Measurements from ENCODE around the gene MCC.

Gene MCC

DNA sequence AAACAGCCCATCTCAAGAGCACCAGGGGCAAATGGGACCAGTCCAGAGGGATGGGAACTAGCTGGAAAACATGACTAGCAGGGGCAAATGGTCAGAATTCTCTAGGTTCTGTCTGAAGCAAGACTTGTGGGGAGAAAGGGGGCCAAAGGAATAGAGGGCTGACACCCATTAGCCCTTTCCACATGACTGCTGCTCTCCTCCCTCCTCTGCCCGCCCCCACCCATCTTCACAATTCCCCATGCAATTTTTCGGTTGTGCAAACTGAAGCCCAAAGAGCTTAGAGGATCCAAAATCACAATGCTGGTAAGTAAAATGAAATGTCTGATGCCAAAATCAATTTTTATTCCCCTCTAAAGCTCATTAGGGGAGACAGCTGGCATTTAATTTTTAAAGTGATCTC is 304.6 kb downstream of the MCC start:
- DNase-seq (ENCODE audit: low read depth in 2 of 2, low spot score in 1 of 2): no peak

DNA sequence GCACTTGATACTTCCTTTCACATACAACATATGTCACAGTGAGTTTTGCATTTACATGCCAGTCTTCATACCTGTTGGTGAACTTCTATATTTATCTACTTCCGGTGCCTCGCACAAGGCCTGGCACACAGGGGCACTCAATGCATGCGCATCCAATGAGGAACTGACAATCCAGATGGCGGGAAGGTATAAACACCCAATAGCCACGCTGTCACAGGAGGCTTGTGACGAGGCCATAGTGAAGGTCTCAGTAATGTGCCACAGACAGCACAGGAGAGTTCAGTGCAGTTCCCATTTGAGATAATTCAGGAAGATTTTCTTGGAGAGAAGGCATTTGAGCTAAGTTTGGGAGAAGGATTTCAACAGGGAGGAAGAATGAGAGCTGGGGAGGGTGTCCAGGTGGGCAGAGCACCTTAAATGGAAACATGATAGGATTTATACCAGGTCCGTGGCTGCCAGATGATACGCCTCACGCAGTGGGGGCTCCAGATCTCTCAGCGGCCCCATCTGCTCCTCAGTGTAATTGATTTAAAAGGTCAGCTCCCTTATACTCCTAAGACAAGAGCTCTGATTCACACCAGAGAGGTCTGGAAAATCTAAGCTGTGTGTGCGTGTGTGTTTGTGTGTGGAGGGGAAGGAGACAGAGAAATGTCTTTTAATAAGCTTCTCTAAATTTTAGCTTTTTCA is 305.5 kb downstream of the MCC start:
- no peak for DNase-seq (ENCODE audit: low read depth in 2 of 2, low spot score in 1 of 2)

DNA sequence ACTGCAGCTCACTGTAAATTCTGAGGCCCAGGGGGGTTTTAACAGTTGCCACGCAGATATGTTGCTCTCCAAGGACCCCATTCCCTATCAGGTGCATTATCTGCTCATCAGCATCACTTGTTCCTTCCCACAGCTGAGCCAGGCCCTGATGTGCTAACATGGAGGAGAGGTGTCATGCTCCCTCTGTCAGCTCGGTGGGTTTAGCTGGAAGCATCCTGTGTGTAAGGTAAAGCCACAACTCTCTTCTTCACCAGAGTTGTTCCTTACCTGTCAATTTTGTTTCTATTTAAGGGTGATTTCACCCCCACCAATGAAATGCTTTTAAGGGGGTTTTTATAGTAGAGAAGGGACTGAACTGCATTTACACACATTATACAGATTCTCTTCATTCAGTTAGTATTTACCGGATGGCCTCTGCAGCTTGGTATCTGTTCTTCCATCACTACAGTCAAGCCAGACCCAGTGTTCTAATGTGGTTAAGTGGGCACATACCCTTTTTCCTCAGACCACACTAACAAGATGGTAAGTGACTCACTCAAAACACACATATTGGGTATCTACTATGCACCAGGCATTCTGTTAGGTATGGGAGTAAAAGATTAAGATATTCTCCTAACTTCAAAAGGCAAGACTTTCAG is 306.3 kb downstream of the MCC start:
- DNase-seq (ENCODE audit: low read depth in 2 of 2, low spot score in 1 of 2): no peak

DNA sequence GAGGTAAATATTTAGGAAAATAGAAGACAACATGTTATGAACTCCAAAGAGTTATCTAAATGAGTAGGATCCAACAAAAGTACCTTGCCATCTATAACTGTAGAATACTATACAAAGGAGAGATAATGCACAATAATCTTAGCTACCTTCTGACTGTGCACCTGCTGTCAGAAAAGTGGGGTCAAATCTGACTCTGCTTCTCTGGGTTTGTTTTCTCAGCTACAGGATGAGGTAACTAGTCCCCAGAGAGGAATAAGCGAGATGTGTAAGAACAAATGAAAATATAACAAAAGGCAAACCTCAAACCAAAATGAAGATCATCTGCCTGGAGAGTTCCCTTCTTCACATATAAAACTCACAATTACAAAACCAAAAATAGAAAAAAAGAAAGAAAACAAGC is 306.8 kb downstream of the MCC start:
- DNase-seq (ENCODE audit: low read depth in 2 of 2, low spot score in 1 of 2): no peak

DNA sequence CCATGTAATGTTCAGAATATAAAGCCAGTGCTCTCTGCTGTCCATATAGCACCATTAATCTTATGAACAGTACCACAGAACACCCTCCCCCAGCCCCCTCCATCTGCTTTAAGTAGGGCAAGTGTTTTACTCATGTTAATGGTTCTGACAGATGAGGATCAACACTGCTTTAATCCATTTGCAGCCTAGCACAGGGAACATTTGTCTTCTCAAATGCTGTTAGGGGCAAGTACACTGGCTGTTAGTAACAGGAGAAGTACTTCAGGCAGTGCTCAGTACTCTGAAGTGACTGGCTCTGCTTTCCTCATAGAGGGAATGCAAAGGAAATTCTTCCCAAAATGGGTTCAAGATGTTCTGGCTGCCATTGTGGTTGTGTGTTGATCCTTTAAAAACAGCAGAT is 309.1 kb downstream of the MCC start:
- DNase-seq (ENCODE audit: low read depth in 2 of 2, low spot score in 1 of 2): no peak

DNA sequence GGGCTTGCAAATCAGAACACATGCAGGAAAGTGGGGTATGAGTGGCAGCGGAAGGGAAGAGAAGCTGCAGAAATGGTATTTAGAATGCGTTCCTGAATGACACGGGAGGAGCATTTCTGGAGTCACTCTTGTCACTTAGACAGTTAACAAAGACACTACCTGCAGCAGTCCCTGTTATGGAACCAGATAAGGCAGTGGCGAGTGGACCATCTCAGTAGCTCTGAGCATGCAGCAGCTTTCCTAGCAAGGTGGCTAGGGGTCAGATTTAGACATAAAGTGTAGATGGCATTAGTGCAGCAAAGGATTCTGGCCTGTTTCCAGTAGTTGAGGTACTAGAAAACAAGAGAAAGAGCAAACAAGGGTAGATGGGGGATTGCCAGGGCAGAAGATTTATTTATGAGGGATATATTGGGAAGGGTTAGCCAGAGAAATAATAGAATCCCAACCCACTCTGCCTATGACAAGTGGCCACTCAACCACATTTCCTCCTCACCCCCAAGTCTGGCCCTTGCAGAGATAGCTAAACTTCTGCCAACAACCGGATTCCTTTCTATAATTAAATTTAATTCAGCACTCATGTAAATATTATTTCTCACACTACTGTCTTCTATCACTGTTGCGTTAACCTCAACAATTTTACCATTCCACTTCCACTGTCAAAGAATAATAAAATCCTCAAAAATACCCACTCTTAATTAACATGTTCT is 310.0 kb downstream of the MCC start:
- no peak for DNase-seq (ENCODE audit: low read depth in 2 of 2, low spot score in 1 of 2)

DNA sequence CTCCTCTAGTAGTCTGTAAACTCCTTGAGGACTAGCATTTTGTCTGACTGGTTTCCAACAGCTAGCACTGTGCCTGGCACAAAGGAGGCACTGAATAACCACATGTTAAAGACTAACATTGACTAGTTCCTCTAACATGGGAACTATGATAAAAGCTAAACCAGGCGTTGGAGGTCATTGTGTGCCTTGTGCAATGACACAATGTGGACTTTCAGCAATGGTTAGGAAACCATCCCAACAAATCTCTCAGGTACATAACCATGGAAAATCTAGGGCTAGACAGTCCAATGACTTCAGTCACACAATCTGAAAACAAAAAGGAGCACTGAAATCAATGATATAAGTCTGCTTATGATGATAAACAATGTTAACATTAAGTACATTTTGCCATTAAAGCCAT is 311.0 kb downstream of the MCC start:
- no peak for DNase-seq (ENCODE audit: low read depth in 2 of 2, low spot score in 1 of 2)

DNA sequence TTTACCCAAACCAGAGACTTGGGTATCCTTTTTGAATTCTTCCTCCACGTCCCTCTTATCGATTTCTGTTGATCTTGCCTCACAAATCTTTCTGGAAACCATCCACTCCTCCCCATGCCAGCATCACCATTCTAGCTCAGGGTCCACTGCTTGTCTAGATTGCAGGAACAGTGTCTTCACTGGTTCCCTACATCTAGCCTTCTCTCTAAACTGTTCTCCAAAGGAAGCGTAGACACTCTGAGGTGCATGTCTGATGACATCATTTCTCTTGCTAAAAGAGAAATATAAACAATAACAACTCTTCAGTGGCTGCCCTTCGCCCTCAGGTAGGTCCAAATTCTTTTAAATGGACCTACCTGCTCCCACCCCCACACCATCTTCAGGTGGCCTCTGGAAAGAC is 311.5 kb downstream of the MCC start:
- no peak for DNase-seq (ENCODE audit: low read depth in 2 of 2, low spot score in 1 of 2)

DNA sequence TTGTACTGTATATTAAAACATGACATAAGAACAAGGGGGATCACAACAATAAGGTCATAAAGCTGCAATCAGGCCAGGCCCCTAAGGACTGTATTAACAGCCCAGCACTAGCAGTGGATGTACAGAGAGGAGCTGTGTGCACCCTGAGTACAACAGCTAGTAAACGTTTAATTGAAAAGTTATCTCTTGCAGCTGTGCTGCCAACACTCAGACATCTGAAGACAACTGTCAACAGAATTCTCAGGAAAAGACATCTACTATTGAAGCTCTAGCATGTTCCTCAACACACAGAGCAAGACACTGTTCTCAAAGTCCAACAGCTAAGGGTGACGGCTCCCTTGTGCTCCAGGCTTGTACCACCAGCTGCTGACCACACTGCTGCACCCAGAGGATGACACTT is 312.1 kb downstream of the MCC start:
- no peak for DNase-seq (ENCODE audit: low read depth in 2 of 2, low spot score in 1 of 2)

DNA sequence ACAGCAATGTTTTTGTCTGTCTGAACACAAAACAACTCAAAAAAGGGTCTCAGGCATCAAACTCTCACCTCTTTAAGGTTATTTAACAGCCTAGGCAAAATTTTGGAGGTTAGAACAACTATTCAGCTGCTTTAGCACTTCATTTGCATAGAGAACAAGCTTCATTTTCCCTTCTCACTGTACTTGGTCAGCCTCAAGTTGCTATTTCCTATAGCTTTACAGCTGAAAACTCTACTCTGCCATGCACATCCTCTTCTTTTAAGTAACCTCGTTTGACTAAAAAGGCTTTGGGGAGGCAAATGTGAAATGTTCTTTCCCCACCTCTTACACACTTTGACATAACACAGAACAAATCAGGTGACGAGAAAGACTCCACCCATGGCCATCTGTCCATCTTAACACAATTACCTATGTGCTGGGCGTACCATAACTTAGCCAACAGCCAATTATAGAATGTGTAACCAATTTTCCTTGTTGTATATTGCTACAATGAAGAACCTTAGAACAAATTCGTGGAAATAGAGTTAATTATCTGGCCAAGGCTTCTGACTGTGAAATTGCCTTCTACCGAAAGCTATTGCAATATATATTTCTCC is 315.9 kb downstream of the MCC start:
- DNase-seq (ENCODE audit: low read depth in 2 of 2, low spot score in 1 of 2): no peak

DNA sequence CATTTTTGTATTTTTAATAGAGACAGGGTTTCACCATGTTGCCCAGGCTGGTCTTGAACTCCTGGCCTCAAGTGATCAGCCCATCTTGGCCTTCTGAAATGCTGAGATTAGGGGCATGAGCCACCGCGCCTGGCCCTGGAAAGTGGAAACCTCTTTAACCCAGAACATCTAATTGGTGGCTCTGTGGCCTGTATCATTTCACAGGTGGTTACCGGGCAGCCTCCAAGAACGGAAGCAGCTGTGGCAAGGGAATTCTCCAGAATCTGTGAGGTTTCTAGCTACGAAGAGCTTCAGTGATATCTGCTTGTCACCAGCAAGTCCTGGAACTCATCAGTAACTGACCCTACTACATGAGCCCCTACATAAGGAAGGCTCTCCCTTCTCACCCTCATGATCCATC is 316.7 kb downstream of the MCC start:
- DNase-seq (ENCODE audit: low read depth in 2 of 2, low spot score in 1 of 2): no peak

DNA sequence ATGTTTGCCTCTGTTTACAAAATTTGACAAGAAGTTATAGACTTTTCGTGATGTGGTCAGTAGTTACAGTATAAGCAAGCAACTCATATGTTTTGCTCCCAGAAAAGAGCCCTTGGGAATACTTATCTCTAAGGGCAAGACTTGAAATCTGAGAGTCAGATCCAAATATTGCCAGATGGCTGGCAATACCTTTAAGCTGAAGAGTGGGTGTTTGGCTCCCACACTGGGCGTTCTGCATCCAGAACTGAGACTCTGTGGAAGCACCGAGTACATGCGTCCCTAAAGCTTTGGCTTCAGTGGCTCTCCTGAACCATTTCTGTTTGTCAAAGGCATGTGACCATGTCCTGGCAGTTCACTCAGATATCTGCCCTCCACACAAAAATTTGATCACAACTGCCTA is 317.5 kb downstream of the MCC start:
- no peak for DNase-seq (ENCODE audit: low read depth in 2 of 2, low spot score in 1 of 2)

DNA sequence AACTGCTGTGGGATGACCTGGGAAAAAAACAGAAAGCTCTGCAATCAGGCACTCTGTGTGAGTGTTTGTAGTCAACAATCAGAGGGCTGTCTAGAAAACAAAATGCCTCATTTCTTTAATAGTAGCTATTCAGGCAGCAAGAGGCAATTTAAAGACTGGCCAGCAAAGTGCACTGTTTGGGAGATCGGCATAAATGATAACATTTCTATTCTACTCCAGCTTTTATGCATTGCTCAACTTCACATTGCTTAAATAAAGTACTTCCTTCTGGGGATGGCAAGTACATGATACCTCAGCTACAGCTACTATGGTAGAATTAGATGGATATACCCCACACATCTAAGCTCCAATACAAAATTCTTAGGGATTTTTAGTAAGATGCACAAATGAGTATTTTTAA is 318.5 kb downstream of the MCC start:
- DNase-seq (ENCODE audit: low read depth in 2 of 2, low spot score in 1 of 2): no peak

DNA sequence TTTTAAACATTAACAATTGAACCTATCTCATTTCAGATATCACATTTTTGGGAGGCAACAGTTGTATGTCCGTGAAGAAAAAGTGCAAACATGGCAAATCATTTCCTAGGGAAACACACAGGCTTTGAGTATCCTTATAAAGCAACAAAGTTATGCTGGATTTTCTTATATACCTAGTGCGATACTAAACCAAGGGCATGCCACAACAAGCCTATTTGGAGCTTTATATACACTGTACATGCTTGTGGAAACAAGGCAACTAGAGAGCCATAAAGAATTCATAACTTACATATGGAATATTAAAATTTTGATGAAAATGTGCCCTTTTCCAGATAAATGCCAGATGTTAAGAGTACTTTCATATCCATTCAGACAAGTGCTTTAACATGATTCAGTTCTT is 320.3 kb downstream of the MCC start:
- no peak for DNase-seq (ENCODE audit: low read depth in 2 of 2, low spot score in 1 of 2)

DNA sequence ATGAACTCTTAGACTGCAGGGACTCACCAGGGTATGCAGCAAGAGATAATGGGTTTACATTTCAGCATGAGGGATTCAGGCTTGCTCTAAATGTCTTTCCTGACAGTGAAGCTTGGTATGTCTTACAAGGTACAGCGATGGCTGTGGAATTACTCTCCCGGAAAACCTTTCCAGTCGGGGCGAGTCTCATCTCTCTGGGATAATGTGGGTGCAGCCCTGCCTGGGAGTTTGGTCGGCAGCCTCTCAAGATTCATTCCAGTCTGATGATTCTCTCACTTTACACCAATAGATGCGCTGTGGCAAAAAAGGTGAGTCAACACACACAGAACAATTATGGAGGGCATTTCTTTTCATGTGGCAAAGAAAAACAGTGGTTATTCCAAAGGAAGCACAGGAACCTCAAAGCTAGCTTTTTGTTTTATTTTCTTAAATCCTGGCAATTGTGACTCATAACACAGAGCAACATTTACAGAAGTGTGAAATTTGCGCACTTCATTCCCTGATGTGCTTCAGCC is 321.3 kb downstream of the MCC start:
- DNase-seq (ENCODE audit: low read depth in 2 of 2, low spot score in 1 of 2): no peak

DNA sequence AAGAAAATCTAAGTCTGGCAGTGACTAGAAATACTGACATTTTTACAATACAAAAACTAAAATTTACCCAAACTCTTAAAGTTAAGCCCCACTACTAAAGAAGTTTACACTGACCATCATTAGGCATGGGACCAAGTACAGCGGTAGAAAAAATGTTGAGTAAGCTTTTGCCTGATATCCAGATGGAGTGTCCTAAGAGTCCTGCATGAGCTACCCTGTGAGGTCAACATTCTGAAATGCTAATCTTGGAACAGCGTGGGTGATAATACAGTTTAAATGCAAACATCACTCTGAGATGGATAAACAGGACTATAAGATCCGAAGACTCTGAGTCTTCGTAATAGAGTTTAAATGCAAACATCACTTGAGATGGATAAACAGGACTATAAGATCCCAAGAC is 322.0 kb downstream of the MCC start:
- DNase-seq (ENCODE audit: low read depth in 2 of 2, low spot score in 1 of 2): no peak

DNA sequence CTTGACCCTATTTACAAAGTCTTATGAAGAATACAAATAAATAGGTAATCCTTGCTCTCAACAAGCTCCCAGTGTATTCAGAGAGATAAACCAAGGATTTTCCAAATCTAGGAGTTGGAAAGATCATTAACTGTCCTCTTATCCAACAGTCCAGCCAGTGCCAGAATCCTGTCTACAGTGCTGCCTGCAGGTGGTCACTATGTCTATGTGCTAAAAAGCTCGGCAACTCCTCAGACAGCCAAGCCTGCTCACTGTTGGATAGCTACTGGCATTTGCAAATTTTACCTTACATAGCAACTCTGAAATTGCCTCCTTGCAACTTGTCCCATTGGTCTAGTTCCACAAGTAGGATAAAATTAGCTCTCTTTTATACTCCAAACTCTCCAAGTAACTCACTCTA is 324.2 kb downstream of the MCC start:
- no peak for DNase-seq (ENCODE audit: low read depth in 2 of 2, low spot score in 1 of 2)

DNA sequence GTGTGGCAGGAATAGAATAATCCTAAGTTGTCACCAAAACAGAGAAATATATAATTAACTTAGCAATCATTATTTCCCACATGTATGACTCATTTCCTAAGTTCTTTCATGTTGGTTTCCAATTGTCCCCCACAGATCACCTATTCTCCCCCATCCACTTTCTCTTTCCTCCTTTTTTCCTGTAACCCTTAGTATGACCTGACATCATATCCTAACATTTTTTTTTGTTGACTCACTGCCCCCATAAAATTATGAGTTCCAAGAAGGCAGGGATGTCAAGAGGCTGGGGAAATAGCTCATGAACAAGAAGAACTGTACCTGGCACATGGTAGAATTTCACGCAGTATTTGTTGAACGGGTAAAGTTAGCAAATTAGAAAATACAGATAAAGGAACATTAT is 324.9 kb downstream of the MCC start:
- no peak for DNase-seq (ENCODE audit: low read depth in 2 of 2, low spot score in 1 of 2)

DNA sequence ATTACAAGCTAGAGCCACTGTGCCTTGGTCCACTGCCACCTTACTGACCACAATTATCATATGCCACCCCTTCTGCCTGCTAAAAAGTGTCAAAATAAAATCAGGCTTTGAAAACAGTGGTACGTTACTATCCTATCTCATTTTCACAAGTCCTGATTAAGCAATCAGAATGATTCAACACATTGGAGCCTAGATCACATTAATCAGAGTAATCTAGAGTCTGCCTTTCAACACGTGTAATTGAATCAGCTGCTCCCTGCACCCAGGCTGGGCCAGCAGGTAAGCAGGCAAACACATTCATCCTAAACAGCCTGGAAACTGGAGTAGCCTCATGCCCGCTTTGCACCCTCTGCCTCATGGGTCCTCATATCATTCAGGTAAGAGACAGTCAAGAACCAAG is 325.5 kb downstream of the MCC start:
- no peak for DNase-seq (ENCODE audit: low read depth in 2 of 2, low spot score in 1 of 2)

DNA sequence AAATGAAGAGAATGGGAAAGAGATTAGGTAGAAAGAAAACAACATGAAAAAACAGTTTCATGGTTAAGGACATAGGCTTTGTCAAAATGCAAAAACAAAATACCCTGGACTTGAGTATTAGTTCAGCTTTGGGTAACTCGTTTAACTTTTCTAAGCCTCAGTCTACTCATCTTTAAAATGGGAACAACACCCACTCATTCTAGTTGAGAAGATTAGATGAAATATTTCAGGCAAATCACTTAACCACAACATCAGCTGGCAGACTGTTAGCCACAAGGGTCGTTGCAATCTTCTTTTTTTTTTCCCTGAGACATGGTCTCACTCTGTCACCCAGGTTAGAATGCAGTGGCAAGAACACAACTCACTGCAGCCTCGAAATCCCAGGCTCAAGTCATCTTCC is 326.0 kb downstream of the MCC start:
- DNase-seq (ENCODE audit: low read depth in 2 of 2, low spot score in 1 of 2): no peak

DNA sequence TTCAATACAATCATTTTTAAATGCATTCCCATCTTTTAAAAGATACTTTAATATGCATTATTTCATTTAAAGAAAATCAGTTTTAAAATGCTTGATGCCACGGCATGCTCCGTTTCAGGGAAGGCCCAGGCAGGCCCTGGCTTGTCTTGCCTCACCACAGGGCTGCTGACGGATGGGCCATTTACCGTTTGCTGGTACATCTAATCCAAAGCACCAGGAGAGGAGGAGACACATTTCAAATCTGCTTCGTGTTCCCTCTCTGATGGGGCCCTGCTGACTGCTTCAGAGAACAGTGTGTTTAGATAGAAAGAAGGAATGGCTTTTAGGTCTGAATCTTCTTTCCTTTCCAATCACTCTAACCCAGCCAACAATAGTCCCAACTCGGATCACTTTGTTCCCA is 326.4 kb downstream of the MCC start:
- no peak for DNase-seq (ENCODE audit: low read depth in 2 of 2, low spot score in 1 of 2)

DNA sequence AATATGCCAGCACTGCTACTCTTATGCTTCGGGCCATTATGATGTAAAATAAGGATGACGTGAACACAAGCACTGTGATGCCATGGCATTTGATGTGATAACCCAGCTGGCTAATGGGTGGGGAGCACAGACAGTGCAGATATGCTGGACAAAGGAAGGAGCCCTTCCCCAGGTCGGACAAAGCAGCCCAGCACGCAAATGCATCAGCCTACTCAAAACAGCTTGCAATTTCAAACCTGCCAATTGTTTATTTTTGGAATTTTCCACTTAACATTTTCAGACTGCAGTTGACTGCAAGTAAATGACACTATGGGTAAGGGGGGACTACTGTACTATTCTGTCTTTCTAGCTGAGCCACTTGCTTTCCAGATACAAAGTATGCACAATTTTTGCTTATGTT is 330.4 kb downstream of the MCC start:
- no peak for DNase-seq (ENCODE audit: low read depth in 2 of 2, low spot score in 1 of 2)

Measured in stimulated activated CD8-positive, alpha-beta memory T cell treated with anti-CD3 and anti-CD28 coated beads, Interleukin-4, amount 100 ng/mL, for 4 hours (primary cell).